Measurements from ENCODE around the gene SLC7A6. TPM values are rescaled to one million over a fixed set of nuclear protein-coding genes. Genes with fewer than 3 reads are reported as not detected.
A peak's percentile ranks its signal among the peaks of the same experiment; 100 is the strongest.

Gene SLC7A6
- total and polyA plus RNA-seq, 2 of the 13 experiments (the other 11 are each of a cell fraction or from before 2014, with no cell fraction given), result 35.8 to 70.8 TPM

GRCh38 chr16:68237243-68238028, 26.9 kb upstream of the SLC7A6 start (continued):
- TF ChIP-seq SMARCC2 (IDR thresholded peaks at IDR 0.05), result no peak
- peak; percentile 100 for TF ChIP-seq MAZ (IDR thresholded peaks at IDR 0.05; ENCODE audit: borderline replicate concordance, low read depth, low read length)
- TF ChIP-seq MAZ (CRISPR knock-in tag; IDR thresholded peaks at IDR 0.05; ENCODE audit: low read depth), result peak; percentile 96
- TF ChIP-seq RFX1 (IDR thresholded peaks at IDR 0.05), result no peak
- no peak; the same call in none of the 2 replicates for TF ChIP-seq ZMYM2 (CRISPR knock-in tag; IDR thresholded peaks at IDR 0.05)
- TF ChIP-seq TRIM24 (CRISPR knock-in tag; IDR thresholded peaks at IDR 0.05), result no peak
- peak; percentile 59; the same call in 1 of the 2 replicates for TF ChIP-seq ZSCAN25 (CRISPR knock-in tag; IDR thresholded peaks at IDR 0.05)
- TF ChIP-seq ZNF3 (CRISPR knock-in tag; IDR thresholded peaks at IDR 0.05), result no peak
- TF ChIP-seq HMGXB4 (CRISPR knock-in tag; IDR thresholded peaks at IDR 0.05; ENCODE audit: borderline replicate concordance in 1 of 2, low read depth in 1 of 2), result no peak; a peak in 2 of 4 replicates
- TF ChIP-seq ZBTB20 (CRISPR knock-in tag; IDR thresholded peaks at IDR 0.05; ENCODE audit: borderline replicate concordance, low read depth), result peak; percentile 81
- TF ChIP-seq MXI1 (IDR thresholded peaks at IDR 0.05; ENCODE audit: borderline replicate concordance, low read depth, low read length), result peak; percentile 95
- no peak; the same call in 1 of the 2 replicates for TF ChIP-seq ZFY (CRISPR knock-in tag; IDR thresholded peaks at IDR 0.05)
- TF ChIP-seq KDM3A (CRISPR knock-in tag; IDR thresholded peaks at IDR 0.05; ENCODE audit: low read depth), result peak; percentile 93
- TF ChIP-seq ZNF326 (CRISPR knock-in tag; IDR thresholded peaks at IDR 0.05; ENCODE audit: borderline replicate concordance), result no peak
- no peak for TF ChIP-seq ZNF512 (CRISPR knock-in tag; IDR thresholded peaks at IDR 0.05)
- TF ChIP-seq ZNF432 (CRISPR knock-in tag; IDR thresholded peaks at IDR 0.05; ENCODE audit: borderline replicate concordance), result no peak
- peak; percentile 88; the same call in 1 of the 2 replicates for TF ChIP-seq SOX5 (CRISPR knock-in tag; IDR thresholded peaks at IDR 0.05; ENCODE audit: borderline replicate concordance)
- TF ChIP-seq, protein P1, sequence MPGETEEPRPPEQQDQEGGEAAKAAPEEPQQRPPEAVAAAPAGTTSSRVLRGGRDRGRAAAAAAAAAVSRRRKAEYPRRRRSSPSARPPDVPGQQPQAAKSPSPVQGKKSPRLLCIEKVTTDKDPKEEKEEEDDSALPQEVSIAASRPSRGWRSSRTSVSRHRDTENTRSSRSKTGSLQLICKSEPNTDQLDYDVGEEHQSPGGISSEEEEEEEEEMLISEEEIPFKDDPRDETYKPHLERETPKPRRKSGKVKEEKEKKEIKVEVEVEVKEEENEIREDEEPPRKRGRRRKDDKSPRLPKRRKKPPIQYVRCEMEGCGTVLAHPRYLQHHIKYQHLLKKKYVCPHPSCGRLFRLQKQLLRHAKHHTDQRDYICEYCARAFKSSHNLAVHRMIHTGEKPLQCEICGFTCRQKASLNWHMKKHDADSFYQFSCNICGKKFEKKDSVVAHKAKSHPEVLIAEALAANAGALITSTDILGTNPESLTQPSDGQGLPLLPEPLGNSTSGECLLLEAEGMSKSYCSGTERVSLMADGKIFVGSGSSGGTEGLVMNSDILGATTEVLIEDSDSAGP (CRISPR knock-in tag; IDR thresholded peaks at IDR 0.05; ENCODE audit: borderline replicate concordance), result peak; percentile 90
- peak; percentile 75 for TF ChIP-seq BCL6 (CRISPR knock-in tag; IDR thresholded peaks at IDR 0.05)
- TF ChIP-seq ZNF274 (CRISPR knock-in tag; IDR thresholded peaks at IDR 0.05), result peak; percentile 80; the same call in 1 of the 2 replicates
- TF ChIP-seq ZFP1 (CRISPR knock-in tag; IDR thresholded peaks at IDR 0.05), result peak; percentile 67; the same call in 1 of the 2 replicates
- TF ChIP-seq KDM5B (CRISPR knock-in tag; IDR thresholded peaks at IDR 0.05; ENCODE audit: borderline replicate concordance), result no peak; the same call in 1 of the 2 replicates
